ENCODE data around the gene ATF2. TPM values are rescaled to one million over a fixed set of nuclear protein-coding genes. Genes with fewer than 3 reads are reported as not detected.

ATF2 gene
- total RNA-seq, 6 experiments from 2014 or later = 34.1 to 43.9 (median 38.2) TPM

GRCh38 chr2:175066411-175066810, 101.6 kb downstream of the ATF2 start:
- TF ChIP-seq CTCF (IDR thresholded peaks at IDR 0.05) = no peak
- Mint-ChIP-seq H3K27ac (no peak overlapping the region), H3K36me3 (ENCODE audit: low read depth) (peaks cover 36% of the 10 kb centered on the region), H3K9me3 (no peaks in the 10 kb centered on the region), H3K27me3 (ENCODE audit: insufficient read depth) (peaks cover 4% of the 10 kb centered on the region; the same call in 1 of the 2 replicates), H3K4me1 (ENCODE audit: low read depth) (no peaks in the 10 kb centered on the region; the same call in 1 of the 2 replicates), H3K4me3 (no peak overlapping the region)
- DNase-seq = no peak

GRCh38 chr2:175064797-175065196, 103.2 kb downstream of the ATF2 start:
- H3K4me3 Mint-ChIP-seq = no peak overlapping the region
- peaks cover 32% of the 10 kb centered on the region for H3K36me3 Mint-ChIP-seq (ENCODE audit: low read depth)
- no peak for TF ChIP-seq CTCF (IDR thresholded peaks at IDR 0.05)
- no peaks in the 10 kb centered on the region; the same call in 1 of the 2 replicates for H3K4me1 Mint-ChIP-seq (ENCODE audit: low read depth)
- H3K9me3 Mint-ChIP-seq = no peaks in the 10 kb centered on the region
- no peak overlapping the region for H3K27ac Mint-ChIP-seq
- H3K27me3 Mint-ChIP-seq (ENCODE audit: insufficient read depth) = peaks cover 2% of the 10 kb centered on the region; the same call in 1 of the 2 replicates
- DNase-seq = no peak

GRCh38 chr2:175063741-175064140, 104.3 kb downstream of the ATF2 start:
- no peaks in the 10 kb centered on the region; the same call in 1 of the 2 replicates for H3K4me1 Mint-ChIP-seq (ENCODE audit: low read depth)
- H3K36me3 Mint-ChIP-seq (ENCODE audit: low read depth) = peaks cover 28% of the 10 kb centered on the region
- no peak overlapping the region for H3K4me3 Mint-ChIP-seq
- no peak for DNase-seq
- TF ChIP-seq CTCF (IDR thresholded peaks at IDR 0.05) = no peak
- H3K27me3 Mint-ChIP-seq (ENCODE audit: insufficient read depth) = peaks cover 2% of the 10 kb centered on the region
- no peak overlapping the region for H3K27ac Mint-ChIP-seq
- no peaks in the 10 kb centered on the region for H3K9me3 Mint-ChIP-seq

- no peak for DNase-seq
- Mint-ChIP-seq H3K4me1 (ENCODE audit: low read depth) (no peaks in the 10 kb centered on the region), H3K36me3 (ENCODE audit: low read depth) (peaks cover 21% of the 10 kb centered on the region), H3K4me3 (no peak overlapping the region), H3K9me3 (no peaks in the 10 kb centered on the region), H3K27ac (no peak overlapping the region), H3K27me3 (ENCODE audit: insufficient read depth) (peaks cover 2% of the 10 kb centered on the region)
- no peak for TF ChIP-seq CTCF (IDR thresholded peaks at IDR 0.05)
Observed at GRCh38 chr2:175062787-175063585, 105.0 kb downstream of the ATF2 start.

GRCh38 chr2:175057078-175057685, 110.8 kb downstream of the ATF2 start:
- no peak overlapping the region for H3K4me3 Mint-ChIP-seq
- TF ChIP-seq CTCF (IDR thresholded peaks at IDR 0.05) = no peak
- no peaks in the 10 kb centered on the region; the same call in 1 of the 2 replicates for H3K27me3 Mint-ChIP-seq (ENCODE audit: insufficient read depth)
- no peak for DNase-seq
- H3K4me1 Mint-ChIP-seq (ENCODE audit: low read depth) = no peaks in the 10 kb centered on the region
- no peaks in the 10 kb centered on the region for H3K9me3 Mint-ChIP-seq
- no peak overlapping the region for H3K27ac Mint-ChIP-seq
- H3K36me3 Mint-ChIP-seq (ENCODE audit: low read depth) = peaks cover 4% of the 10 kb centered on the region; the same call in 1 of the 2 replicates

All from HFFc6 (cell line).